Keratinocyte (primary cell): ENCODE results near the gene PSMB7. TPM values are rescaled to one million over a fixed set of nuclear protein-coding genes. Genes with fewer than 3 reads are reported as not detected.

Source experiments
- DNase-seq: peaks from one replicate; pipeline ENCODE4 v3.0.0-alpha.2; 2011; ENCODE audit warnings: low read depth, missing footprints, low spot score
- FAIRE-seq: peaks from 2 replicates; lab custom pipeline; 2011; peaks lifted over from hg19 to GRCh38; lab: Jason Lieb, UNC
- H2AFZ ChIP-seq: 2 replicates; pipeline ENCODE4 v1.6.0; 2012; ENCODE audit warnings: low read length, control low read depth, inconsistent platforms; ENCODE audit not compliant: control insufficient read depth
- H3K27ac ChIP-seq: 2 replicates; pipeline ENCODE4 v1.5.1; 2011; ENCODE audit warnings: low read length; ENCODE audit not compliant: control insufficient read depth, insufficient read depth
- H3K27me3 ChIP-seq: 3 replicates; pipeline ENCODE4 v1.6.0; 2011; ENCODE audit warnings: low read length; ENCODE audit not compliant: control insufficient read depth, insufficient read depth; ENCODE audit errors: extremely low read depth
- H3K36me3 ChIP-seq, 2 experiments: 2 replicates in 1 of 2; 3 replicates in 1 of 2; pipeline ENCODE4 v1.5.1; 2011; ENCODE audit warnings: low read length in 2 of 2, mild to moderate bottlenecking in 1 of 2; ENCODE audit not compliant: control insufficient read depth in 2 of 2, insufficient read depth in 2 of 2; ENCODE audit errors: extremely low read depth in 1 of 2
- H3K4me1 ChIP-seq: 3 replicates; pipeline ENCODE4 v1.5.1; 2011; ENCODE audit warnings: low read length; ENCODE audit not compliant: control insufficient read depth, insufficient read depth; ENCODE audit errors: extremely low read depth
- H3K4me2 ChIP-seq: 3 replicates; pipeline ENCODE4 v1.6.0; 2011; ENCODE audit warnings: low read depth, low read length; ENCODE audit not compliant: control insufficient read depth, insufficient read depth; ENCODE audit errors: extremely low read depth
- H3K4me3 ChIP-seq, 3 experiments: fragments of 200-600 bp in 1 of 3; sonication (generic) in 1 of 3; 2 replicates in 2 of 3; 3 replicates in 1 of 3; pipeline ENCODE4 v1.5.1; 2011 to 2016; ENCODE audit warnings: low read length in 3 of 3, mild to moderate bottlenecking in 3 of 3, control low read depth in 2 of 3, inconsistent platforms in 1 of 3, low read depth in 1 of 3, mixed read lengths in 1 of 3, mixed run types in 1 of 3, moderate library complexity in 1 of 3; ENCODE audit not compliant: control insufficient read depth in 2 of 3, insufficient read depth in 2 of 3; ENCODE audit errors: extremely low read depth in 1 of 3
- H3K79me2 ChIP-seq: 2 replicates; pipeline ENCODE4 v1.6.0; 2012; ENCODE audit warnings: low read length; ENCODE audit not compliant: control insufficient read depth, insufficient read depth
- H3K9ac ChIP-seq: 3 replicates; pipeline ENCODE4 v1.6.0; 2011; ENCODE audit warnings: low read length; ENCODE audit not compliant: control insufficient read depth, insufficient read depth; ENCODE audit errors: extremely low read depth
- H3K9me1 ChIP-seq: 3 replicates; pipeline ENCODE4 v1.6.0; 2011; ENCODE audit warnings: low read length; ENCODE audit not compliant: control insufficient read depth, insufficient read depth; ENCODE audit errors: extremely low read depth
- H3K9me3 ChIP-seq: 2 replicates; pipeline ENCODE4 v1.5.1; 2012; ENCODE audit warnings: low read depth, low read length; ENCODE audit not compliant: control insufficient read depth
- H4K20me1 ChIP-seq: 3 replicates; pipeline ENCODE4 v1.6.0; 2011; ENCODE audit warnings: low read length; ENCODE audit not compliant: control insufficient read depth, insufficient read depth; ENCODE audit errors: extremely low read depth
- CTCF ChIP-seq, 3 experiments: IDR thresholded peaks in 1 of 3; conservative IDR thresholded peaks in 1 of 3; optimal IDR thresholded peaks in 1 of 3; 2 replicates in 2 of 3; 3 replicates in 1 of 3; pipeline versions ENCODE3 to v1.5.1; 2011; ENCODE audit warnings: low read length in 3 of 3, mild to moderate bottlenecking in 3 of 3, moderate library complexity in 2 of 3, control low read depth in 1 of 3, inconsistent platforms in 1 of 3; ENCODE audit not compliant: insufficient read depth in 2 of 3; ENCODE audit errors: extremely low read depth in 1 of 3
- EZH2 ChIP-seq: IDR thresholded peaks from one replicate; pipeline ENCODE4 v1.6.1; 2012; ENCODE audit warnings: inconsistent platforms, mild to moderate bottlenecking, low read length, moderate library complexity
- dilution Hi-C: fragments of 300-500 bp; cut with MboI; formaldehyde crosslinking; loops from one replicate; pipeline ENCODE4 v1.7.0; 2020; ENCODE audit warnings: low sequenced_read_pairs; ENCODE audit not compliant: extremely low pct_ligation_motif_present
- polyA plus RNA-seq, 5 experiments: library from polyadenylated mRNA; depleted of rRNA in 3 of 5; stranded (reverse) in 3 of 5; stranded (forward) in 1 of 5; unstranded in 1 of 5; fragments of >200 nt; gene quantifications; 1 replicate in 1 of 5; 2 replicates in 3 of 5; 3 replicates in 1 of 5; pipeline versions ENCODE4 v1.2.1 to v1.2.3, GENCODE V29; 2011 to 2012; ENCODE audit warnings: missing spikeins in 2 of 5, low read depth in 1 of 5, low replicate concordance in 1 of 5

PSMB7 gene
- polyA plus RNA-seq, 1 donor (not counting 4 experiments of a cell fraction or from before 2014, with no cell fraction given) = 388 TPM

- TF ChIP-seq EZH2 = no peak
- no peak for TF ChIP-seq CTCF (optimal IDR thresholded peaks at IDR 0.05 in 1 of 3, IDR thresholded peaks at IDR 0.05 in 1 of 3, conservative IDR thresholded peaks at IDR 0.05 in 1 of 3; ENCODE audit: extremely low read depth in 1 of 3, insufficient read depth in 2 of 3, low read length in 3 of 3)
- H3K4me3 ChIP-seq = no peak overlapping the region
- H3K27ac ChIP-seq = no peak overlapping the region
- H3K9me1 ChIP-seq = no peaks in the 10 kb centered on the region
- H3K4me1 ChIP-seq = no peaks in the 10 kb centered on the region
- H4K20me1 ChIP-seq = no peaks in the 10 kb centered on the region
- no peaks in the 10 kb centered on the region for H3K9me3 ChIP-seq
- H3K79me2 ChIP-seq = no peaks in the 10 kb centered on the region
- no peak overlapping the region for H3K9ac ChIP-seq
- H2AFZ ChIP-seq = no peak overlapping the region
- H3K4me2 ChIP-seq = no peak overlapping the region
- no peak for DNase-seq
- peaks cover 15 to 18% of the 10 kb centered on the region in 2 experiments for H3K36me3 ChIP-seq
- H3K27me3 ChIP-seq = no peaks in the 10 kb centered on the region
- no peak for FAIRE-seq
- dilution Hi-C loops = no loop called here
These were observed 80.5 kb downstream of the PSMB7 start for GRCh38 chr9:124334568-124335319.

- no peak overlapping the region for H3K4me3 ChIP-seq
- H3K4me1 ChIP-seq = no peaks in the 10 kb centered on the region
- dilution Hi-C loops = no loop called here
- FAIRE-seq = no peak
- H3K36me3 ChIP-seq = peaks cover 12 to 20% of the 10 kb centered on the region in 2 experiments
- no peaks in the 10 kb centered on the region for H3K9me3 ChIP-seq
- H4K20me1 ChIP-seq = no peaks in the 10 kb centered on the region
- no peak overlapping the region for H2AFZ ChIP-seq
- H3K27ac ChIP-seq = no peak overlapping the region
- no peaks in the 10 kb centered on the region for H3K79me2 ChIP-seq
- no peak overlapping the region for H3K9ac ChIP-seq
- H3K27me3 ChIP-seq = no peaks in the 10 kb centered on the region
- TF ChIP-seq EZH2 (no peak), CTCF (optimal IDR thresholded peaks at IDR 0.05 in 1 of 3, IDR thresholded peaks at IDR 0.05 in 1 of 3, conservative IDR thresholded peaks at IDR 0.05 in 1 of 3; ENCODE audit: extremely low read depth in 1 of 3, insufficient read depth in 2 of 3, low read length in 3 of 3) (no peak)
- H3K9me1 ChIP-seq = no peaks in the 10 kb centered on the region
- no peak overlapping the region for H3K4me2 ChIP-seq
- no peak for DNase-seq
These were observed 82.1 kb downstream of the PSMB7 start for GRCh38 chr9:124333203-124333579.
